22Rv1 (cell line): ENCODE results near the gene MAN1A1.

Source experiments
- ZFX ChIP-seq: fragments of 450-650 bp; IDR thresholded peaks from 2 replicates; pipeline ENCODE4 v1.6.1; 2017; ENCODE audit warnings: antibody characterized with exemption, borderline replicate concordance
- TF ChIP-seq, protein P1 (sequence below): fragments of 450-650 bp; IDR thresholded peaks from 2 replicates; pipeline ENCODE4 v1.5.1; 2017; ENCODE audit warnings: mild to moderate bottlenecking

DNA sequence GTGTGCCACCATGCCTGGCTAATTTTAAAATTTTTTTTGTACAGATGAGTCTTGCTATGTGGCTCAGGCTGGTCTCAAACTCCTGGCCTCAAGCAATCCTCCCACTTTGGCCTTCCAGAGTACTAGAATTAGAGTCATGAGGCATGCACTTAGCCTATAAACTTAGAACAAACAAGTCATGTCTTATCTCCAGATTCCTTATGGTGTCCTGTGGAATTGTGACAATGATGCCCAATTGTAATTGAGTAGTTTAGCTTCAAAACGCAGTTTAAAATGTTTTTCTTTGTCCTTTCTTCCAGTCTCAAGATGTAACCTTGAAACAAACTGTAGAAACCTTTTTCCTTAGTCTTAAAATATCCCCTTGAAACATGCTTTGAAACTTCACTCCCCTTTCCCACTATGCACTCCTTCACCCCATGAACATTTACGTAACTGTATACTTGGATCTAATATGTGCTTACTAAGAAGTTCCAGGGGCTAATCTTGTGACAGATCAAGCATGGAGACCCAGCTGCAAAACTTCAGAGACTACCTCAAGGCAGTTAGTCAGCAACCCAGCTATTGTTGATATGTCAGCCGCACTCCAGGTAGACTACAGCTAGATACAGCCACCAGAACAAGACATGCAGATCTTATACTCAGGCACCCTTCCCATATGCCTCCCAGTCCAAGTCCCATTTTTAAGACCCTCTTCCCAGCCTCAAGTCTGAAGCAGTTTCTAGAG is 46.2 kb downstream of the MAN1A1 start:
- TF ChIP-seq, protein P1, sequence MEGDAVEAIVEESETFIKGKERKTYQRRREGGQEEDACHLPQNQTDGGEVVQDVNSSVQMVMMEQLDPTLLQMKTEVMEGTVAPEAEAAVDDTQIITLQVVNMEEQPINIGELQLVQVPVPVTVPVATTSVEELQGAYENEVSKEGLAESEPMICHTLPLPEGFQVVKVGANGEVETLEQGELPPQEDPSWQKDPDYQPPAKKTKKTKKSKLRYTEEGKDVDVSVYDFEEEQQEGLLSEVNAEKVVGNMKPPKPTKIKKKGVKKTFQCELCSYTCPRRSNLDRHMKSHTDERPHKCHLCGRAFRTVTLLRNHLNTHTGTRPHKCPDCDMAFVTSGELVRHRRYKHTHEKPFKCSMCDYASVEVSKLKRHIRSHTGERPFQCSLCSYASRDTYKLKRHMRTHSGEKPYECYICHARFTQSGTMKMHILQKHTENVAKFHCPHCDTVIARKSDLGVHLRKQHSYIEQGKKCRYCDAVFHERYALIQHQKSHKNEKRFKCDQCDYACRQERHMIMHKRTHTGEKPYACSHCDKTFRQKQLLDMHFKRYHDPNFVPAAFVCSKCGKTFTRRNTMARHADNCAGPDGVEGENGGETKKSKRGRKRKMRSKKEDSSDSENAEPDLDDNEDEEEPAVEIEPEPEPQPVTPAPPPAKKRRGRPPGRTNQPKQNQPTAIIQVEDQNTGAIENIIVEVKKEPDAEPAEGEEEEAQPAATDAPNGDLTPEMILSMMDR: no peak
- no peak for TF ChIP-seq ZFX
